HG02623 (cell line): ENCODE measurements around the gene CYP2R1.
"Not testable (repeated sequence)": the region's sequence is repeated elsewhere in the genome, so short reads cannot be mapped to it uniquely, and the experiment has no call there.

Experiments used
- ATAC-seq: cut with Tn5 transposase; IDR thresholded peaks from one replicate; pipeline ENCODE4 v1.9.1; 2021; ENCODE audit warnings: moderate library complexity; ENCODE audit not compliant: unreplicated experiment

Gene CYP2R1

DNA sequence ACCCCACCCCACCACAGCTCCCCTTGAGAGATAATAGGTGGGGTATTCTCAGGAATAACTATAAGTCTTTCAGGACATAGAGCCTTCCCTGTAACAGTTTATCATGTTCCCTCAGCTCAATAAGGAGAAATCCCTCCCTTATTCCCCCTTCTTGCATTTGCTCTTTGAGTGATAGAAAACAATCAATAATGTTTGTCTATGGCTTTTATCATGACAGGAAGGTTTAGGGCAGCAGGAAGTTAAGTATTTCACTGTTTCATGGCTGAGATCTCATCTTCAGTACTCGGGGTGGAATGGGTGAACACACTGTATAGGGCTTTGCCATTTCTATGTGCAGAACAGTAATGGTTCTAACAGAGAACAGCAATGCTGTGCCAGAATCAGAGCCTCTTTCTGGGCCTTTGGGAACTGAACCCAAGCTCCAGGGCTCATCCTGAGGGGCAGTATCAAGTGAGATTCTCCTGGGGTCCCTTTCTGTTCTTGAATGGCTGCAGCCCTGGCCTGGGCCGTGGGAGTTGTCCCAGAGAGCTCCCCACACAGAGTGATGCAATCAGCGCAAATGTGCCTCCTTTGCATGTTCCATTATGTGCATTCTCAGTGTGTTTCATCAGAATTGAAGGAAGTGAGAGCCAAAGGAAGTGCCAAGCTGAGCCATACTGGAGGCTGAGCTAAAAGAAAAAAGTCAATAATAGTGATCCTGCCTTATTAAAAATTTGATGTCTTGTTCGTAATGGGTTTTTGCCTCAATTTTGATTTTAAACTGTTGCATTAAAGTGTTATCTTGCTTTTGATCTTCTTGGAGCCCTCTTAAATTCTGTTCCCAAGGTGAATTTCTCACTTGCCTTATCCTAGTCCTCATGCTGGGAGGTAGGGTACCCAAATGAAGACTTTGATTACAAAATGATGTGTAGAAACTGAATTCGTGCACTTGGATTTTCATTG lies 2.9 kb upstream of the CYP2R1 start:
- no peak for ATAC-seq

DNA sequence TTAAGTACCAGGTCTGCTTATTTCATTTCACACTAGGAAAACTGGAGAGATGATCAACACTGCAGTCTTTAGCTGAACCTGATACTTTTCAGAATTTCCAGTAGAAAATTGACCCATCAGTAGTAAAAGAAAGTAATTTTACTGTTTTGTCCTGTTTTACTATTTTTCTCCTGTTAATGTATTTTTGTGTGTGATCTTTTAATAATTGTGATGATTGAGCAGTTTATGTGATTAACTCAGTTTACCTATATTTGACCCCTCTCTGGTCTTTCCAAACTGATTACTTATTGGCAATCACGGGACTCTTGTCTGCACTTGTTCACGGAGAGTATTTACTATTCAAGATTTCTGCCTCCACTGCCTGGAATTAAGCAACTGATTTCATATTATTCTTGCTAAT lies 546 bp upstream of the CYP2R1 start:
- no peak for ATAC-seq

DNA sequence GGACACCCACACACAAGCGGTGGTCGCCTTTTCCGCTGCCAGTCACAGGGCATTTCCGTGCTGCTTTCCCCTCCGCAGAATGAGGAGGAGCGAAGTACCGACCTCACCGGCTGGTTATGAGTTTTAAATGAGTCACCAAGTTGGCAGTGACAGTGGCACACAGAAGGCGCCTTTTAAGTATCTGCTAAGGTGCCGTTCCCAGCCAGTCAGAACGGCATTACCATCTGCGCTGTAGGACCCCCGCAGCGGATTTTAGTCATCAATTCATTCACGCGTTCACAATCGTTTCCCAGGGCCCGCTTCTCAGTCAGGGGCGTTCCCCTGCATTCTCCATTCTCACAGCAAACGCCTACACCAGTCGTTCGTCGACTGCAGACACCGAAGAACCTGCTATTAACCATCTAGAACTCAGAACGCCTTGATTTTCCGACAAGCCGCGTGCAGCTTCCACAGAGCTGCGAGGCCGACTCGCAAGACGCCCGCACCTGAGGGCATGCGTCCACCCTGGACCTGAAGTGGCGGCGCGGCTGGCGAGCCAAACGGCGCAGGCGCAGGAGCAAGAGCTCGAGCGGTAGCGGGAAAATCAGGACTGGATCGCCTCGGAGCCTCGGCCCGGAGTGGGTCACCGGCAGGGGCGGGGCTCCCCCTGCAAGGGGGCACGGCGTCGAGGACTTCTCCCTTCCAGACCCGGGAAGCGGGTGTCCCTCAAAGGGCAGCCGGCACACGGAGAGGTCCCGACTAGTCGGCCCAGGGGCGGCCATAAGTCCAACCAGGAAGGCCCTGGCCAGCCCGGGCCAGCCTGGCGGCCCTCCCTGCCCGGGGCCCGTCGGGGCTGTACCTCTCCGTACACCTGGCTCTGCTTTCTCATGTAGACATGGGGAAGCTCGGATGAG lies 642 bp downstream of the CYP2R1 start:
- peak; percentile 36 for ATAC-seq

DNA sequence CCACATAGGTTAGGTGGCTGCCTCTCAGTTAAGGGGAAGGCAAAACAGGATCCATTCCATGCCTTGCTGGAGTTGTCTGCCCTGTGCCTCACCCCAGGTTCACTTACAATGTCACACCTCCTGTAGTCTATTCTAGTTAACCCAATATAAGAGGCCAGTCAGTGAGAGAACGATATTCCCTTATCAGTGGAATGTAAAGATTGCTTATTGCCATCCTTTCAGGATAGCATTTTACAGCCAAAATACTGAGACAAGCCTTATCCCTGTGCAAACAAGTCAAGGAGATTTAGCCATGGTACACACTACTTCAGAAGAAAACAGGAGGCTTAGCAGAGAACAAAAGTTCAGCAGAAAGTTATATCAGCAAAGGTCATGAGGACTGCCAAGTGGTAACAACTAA lies 5.5 kb downstream of the CYP2R1 start:
- ATAC-seq, result no peak

DNA sequence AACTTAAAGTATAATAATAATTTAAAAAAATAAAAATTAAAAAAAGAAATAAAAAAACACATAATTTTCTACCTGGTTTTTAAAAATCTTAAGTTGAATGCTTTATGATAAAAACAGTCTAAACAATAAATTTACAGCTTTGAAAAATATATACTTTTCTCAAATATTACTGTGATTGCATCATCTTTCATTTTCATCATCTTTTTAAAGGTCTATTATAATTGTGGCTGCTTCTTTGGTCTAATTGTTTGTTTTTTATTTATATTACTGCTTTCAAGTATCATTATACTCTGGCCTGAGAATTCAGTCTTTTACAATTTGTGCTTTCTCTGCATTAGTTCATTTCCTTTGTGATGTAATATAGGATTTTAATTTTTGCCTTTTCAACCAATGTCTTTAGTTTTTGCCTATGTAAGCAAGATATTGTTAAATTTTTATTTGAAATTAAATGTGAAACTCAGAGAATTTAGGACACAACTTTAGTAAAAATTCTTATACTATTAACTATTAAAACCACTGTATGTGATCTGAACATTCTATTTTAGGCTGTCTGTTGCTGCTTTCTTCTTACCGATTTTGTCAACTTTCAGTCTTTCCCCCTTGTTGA lies 7.3 kb downstream of the CYP2R1 start:
- no peak for ATAC-seq

DNA sequence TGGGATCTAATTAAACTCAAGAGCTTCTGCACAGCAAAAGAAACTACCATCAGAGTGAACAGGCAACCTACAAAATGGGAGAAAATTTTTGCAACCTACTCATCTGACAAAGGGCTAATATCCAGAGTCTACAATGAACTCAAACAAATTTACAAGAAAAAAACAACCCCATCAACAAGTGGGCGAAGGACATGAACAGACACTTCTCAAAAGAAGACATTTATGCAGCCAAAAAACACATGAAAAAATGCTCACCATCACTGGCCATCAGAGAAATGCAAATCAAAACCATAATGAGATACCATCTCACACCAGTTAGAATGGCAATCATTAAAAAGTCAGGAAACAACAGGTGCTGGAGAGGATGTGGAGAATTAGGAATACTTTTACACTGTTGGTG lies 8.3 kb downstream of the CYP2R1 start:
- not testable (repeated sequence) for ATAC-seq

DNA sequence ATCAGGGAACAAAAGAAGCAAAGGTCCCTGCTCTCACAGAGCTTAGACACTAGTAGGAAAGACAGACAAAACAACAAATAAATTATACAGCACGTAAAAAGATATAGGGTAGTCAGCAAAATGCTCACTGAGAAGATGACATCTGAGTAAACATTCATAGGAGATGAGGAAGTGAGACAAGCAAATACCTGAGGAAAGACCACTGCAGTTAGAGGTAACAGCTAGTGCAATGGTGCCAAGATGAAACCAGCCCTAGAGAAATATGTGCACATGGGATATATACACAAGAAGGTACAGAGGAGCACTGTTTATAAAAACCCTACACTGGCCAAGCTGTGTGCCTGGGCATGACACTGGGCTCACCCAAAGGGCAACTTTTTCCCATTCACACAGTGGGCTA lies 9.8 kb downstream of the CYP2R1 start:
- ATAC-seq, result no peak

DNA sequence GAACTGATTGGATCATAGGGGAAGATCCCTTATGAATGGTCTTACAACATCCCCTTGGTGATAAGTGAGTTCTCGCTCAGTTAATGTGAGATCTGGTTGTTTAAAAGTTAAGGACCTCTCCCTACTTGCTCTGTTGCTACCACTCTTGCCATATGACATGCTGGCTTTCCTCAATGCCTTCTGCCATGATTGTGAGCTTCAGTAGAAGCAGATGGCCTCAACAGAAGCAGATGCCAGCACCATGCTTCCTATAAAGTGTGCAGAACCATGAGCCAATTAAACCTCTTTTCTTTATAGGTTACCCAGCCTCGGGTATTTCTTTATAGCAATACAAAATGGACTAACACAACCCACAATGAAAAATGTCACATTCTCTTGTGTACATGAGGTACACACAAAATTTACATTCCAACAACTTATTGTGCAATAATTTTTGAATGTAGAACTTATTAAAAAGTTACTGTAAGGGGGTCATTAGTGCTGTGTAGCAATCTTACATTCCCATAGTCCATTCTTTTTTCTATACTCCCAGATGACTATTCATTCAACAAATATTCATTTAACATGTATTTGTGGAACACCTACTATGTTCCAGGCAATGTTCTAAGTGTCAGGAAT lies 10.3 kb downstream of the CYP2R1 start:
- no peak for ATAC-seq

DNA sequence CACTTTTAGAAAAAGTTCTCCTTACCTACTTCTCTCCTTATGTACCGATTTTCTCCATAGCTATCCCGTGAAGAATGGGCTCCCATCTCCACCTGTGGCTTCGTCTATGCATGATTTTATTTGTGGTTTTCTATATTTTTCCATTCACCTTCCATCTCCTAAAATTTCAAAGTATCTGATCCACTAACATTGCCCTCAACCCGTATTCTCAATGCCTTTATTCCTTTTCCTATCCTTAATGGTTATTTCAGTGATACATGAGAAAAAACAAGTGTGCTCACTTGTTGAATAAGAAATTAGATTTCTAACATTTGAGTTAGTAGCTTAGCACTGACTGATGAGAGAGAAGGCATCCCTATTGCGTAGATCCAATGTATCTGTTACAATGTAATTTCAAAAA lies 16.9 kb downstream of the CYP2R1 start:
- ATAC-seq, result no peak

DNA sequence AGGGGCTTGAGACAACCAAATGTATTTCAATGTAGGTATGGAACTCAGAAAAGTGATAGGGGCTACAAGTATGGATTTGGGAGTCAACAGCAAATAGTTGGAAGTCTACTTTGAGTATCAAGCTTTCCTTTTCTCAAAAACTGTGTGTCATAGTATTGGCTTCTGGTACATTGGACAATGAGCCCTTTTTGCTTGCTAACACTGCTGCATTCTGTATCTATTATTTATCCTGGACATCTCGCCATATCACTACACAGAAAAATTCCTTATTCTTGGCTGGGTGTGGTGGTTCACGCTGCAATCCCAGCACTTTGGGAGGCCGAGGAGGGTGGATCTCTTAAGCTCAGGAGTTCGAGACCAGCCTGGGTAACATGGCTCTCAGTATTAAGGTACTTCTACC lies 18.4 kb downstream of the CYP2R1 start:
- no peak for ATAC-seq

DNA sequence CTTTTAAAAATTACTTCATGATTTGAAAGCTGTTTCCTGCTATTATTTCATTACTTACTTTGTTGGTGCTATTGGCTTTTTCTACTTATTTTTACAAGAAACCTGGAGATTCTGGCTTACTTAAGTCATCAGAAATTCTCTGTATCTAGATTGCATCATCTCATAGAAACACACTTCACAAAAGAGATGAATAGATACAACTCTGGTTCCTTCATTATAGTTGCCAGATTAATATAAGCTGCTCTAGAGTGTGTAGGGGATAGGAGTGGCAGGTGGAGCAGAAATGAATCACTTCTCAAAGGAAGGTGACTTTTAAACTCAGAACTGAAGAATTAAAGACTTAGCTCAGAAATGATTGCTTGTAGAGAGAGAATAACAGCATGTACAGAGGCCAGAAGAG lies 20.0 kb downstream of the CYP2R1 start:
- no peak for ATAC-seq

DNA sequence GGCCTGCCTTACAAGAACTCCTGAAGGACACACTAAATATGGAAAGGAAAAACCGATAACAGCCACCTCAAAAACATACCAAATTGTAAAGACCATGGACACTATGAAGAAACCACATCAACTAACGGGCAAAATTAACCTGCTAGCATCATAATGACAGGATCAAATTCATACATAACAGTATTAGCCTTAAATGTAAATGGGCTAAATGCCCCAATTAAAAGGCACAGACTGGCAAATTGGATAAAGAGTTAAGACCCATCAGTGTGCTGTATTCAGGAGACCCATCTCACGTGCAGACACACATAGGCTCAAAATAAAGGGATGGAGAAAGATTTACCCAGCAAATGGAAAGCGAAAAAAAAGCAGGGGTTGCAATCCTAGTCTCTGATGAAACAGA lies 28.3 kb downstream of the CYP2R1 start:
- ATAC-seq, result not testable (repeated sequence)

DNA sequence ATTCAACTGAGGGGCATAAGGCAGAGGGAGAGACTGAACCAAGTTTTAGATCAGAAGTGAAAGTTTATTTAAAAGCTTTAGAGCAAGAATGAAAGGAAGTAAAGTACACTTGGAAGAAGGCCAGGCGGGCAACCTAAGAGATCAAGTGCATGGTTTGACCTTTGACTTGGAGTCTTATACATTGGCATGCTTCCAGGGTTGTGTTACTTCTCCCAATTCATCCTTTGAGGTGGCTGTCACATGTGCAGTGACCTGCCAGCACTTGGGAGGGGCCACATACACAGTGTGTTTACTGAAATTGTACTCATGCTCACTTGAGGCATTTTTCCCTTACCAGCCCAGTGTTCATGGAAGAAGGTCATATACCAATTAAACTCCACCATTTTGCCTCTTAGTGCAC lies 30.4 kb downstream of the CYP2R1 start:
- no peak for ATAC-seq

DNA sequence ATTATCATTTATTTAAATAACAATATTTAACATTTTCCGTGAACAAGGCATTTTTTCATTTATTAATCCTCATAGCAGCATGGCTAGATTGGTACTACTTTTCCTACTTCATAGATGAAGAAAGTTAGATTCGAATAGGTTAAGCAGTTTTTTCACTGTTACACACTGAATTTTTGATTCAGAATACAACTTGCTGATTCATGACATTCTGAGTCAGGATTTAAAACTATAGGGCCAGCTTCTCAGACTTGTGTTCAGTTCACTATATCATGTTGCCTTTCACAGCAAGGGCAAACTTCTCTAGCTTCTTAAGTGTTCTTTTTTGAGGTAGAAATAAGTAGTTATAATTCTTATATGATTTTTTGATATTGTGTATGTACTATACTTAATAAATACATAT lies 31.5 kb downstream of the CYP2R1 start:
- no peak for ATAC-seq

DNA sequence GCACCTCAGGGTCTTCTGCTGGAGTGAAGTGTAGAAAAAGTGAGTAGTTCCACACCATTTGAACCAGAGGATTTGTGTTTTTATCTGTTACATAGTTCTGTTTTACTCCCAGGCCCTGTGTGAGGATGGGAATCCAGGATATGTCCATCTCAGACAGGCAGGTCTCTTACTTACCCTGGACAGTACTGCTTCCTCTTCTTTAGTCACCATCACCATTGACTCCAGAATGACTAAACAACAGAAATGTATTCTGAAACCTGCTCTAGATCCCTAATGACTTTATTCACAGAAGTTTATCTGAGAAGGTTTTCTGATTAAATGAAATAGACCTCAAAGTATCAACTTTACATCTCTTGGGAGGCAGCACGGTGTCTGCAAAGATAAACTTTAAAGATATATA lies 33.6 kb downstream of the CYP2R1 start:
- ATAC-seq, result no peak

DNA sequence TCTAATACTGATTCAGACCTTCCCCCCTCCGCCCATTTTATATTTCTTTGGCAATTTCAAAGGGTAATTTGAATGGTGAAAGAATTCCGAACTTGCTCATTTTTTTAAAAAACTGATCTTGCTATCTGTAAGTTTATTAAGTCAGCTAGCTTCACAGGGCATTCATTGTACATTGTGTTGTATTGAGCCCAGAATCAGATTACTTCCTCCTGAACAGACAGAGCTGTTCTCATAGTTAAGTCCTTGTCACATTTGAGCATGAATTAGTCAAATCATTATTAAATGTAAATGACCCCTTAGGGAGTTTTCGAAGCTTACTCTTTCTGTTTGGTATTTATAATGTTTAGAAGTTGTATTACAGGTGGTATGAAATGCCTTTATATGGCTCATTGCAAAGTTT lies 34.4 kb downstream of the CYP2R1 start:
- ATAC-seq, result no peak

DNA sequence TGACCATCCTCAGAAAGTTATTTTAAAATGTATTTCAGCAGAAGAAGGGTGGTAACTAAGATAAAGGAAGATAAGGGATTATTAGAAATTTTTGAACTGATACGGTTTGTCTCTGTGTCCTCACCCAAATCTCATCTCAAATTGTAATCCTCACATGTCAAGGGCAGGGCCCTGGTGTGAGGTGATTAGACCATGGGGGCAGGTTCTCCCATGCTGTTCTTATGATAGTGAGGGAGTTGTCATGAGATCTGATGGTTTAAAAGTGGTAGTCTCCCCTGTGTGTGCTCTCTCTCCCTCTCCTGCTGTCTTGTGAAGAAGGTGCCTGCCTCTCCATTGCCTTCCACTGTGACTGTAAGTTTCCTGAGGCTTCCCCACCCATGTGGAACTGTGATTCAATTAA lies 36.1 kb downstream of the CYP2R1 start:
- no peak for ATAC-seq

DNA sequence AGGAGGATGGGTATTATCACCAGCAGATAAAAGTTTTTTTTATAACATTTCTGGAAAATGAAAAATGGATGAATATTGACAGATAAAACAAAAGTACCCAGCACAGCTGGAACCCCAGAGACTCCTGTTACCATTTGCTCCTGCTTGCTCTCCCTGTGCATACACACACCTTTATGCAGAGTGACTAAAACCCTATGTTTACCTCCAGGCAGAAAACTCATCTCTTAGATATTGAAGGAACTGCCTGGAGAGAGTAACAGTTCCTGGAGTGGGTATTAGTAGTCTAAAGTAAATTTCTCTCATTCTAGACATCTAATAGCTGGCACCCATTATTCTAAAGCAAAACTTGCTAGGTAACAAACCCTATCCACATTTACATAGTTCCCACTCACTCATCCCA lies 38.0 kb downstream of the CYP2R1 start:
- ATAC-seq, result no peak

DNA sequence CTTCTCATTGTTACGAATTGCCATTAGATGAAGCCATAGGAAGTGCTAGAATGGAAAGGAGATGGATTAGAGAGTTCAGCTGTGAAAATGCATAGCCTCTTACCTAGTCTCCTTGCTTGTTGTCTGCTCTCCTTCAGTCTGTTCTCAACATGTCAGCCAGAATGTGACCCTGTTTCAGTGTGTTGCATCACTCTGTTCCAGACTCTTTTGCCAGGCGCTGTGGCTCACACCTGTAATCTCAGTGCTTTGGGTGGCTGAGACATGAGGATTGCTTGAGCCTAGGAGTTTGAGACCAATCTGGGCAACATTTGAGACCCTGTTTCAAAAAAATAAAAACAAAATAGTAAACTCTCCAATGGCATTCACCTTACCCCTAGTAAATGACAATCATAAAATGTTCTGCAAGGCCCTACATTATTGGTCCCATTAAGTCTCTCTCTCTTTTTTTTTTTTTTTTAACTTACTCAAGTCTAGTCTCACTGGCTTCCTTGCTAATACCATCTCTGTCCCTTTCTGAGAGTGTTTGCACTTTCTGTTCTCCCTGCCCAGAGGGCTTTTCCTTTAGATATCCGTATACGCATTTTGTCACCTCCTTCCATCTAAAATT lies 39.4 kb downstream of the CYP2R1 start:
- no peak for ATAC-seq

DNA sequence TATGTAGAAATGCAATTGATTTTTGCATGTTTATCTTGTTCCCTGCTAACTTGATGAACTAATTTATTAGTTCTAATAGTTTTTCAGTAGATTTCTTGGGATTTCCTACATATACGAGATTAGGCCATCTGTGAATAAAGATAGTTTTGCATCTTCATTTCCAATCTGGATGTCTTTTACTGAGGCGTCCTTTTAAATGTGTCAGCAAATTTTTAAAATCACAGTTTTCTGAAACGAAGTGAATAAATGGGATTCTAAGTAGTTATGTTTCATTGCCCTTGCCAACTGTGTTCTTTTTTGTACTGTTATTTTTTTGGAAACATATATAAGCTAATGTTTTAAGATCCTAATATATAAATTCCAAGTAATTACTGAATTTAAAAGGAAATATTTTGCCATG lies 50.0 kb downstream of the CYP2R1 start:
- ATAC-seq, result no peak
